Mesothelial cell of epicardium (in vitro differentiated cells): ENCODE data around the gene NR3C1. TPM values are rescaled to one million over a fixed set of nuclear protein-coding genes. Genes with fewer than 3 reads are reported as not detected.

Experiments
- DNase-seq, 2 experiments: peaks; one replicate each; pipeline ENCODE4 v3.0.0; 2021; ENCODE audit warnings: low spot score in 2 of 2; ENCODE audit not compliant: unreplicated experiment in 2 of 2
- H3K27ac Mint-ChIP-seq: 2 replicates; pipeline ENCODE4 v1.8.0; 2021; ENCODE audit warnings: mixed read lengths
- H3K27me3 Mint-ChIP-seq: 2 replicates; pipeline ENCODE4 v1.8.0; 2021; ENCODE audit warnings: low read depth, mixed read lengths
- H3K36me3 Mint-ChIP-seq: 2 replicates; pipeline ENCODE4 v1.8.0; 2021; ENCODE audit warnings: mixed read lengths
- H3K4me1 Mint-ChIP-seq: 2 replicates; pipeline ENCODE4 v1.8.0; 2021; ENCODE audit warnings: mixed read lengths
- H3K4me3 Mint-ChIP-seq: 2 replicates; pipeline ENCODE4 v1.8.0; 2021; ENCODE audit warnings: mild to moderate bottlenecking, moderate library complexity, mixed read lengths
- H3K9me3 Mint-ChIP-seq: 2 replicates; pipeline ENCODE4 v1.8.0; 2021; ENCODE audit warnings: mixed read lengths
- CTCF ChIP-seq: fragments of 200-600 bp; sonication (generic); IDR thresholded peaks from one replicate; pipeline ENCODE4 v1.5.0; 2021; ENCODE audit warnings: antibody characterized with exemption; ENCODE audit not compliant: unreplicated experiment
- total RNA-seq: library from RNA; stranded (reverse); gene quantifications from 3 replicates; pipeline ENCODE4 v1.2.1, GENCODE V29; 2021

Gene NR3C1
- total RNA-seq, 1 donor from 2014 or later: 29.2 TPM

DNA sequence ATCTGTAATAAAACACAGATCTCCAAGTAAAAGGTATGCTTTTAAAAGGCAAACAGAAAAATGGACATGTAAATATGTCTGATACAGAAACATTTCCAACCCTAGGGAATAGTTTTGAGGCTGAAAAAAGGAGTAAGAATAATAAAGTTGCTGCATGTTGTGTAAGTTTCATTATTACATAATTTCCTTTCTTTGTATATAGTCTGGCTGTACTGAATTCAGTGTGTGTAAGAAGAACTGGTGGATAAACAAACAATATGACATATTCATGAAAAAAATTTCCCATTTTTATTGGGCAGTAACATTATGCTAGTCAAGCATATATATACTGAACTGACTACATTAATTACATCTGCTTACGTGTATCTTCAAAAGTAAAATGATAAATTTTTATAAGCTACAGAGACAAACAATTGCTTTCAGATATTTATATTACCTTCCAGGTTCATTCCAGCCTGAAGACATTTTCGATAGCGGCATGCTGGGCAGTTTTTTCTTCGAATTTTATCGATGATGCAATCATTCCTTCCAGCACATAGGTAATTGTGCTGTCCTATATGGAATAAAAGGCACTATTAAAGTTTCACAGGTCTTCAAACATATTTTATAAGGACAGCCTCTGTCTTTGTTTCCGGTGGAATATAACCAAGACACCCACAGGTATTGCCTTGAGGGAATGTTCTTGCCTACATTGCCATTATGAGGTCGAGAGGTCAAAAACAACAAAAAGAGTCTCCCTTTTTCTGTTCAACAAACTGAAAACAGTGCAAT, 93.6 kb downstream of the NR3C1 start:
- Mint-ChIP-seq H3K27ac (peak overlapping the region; percentile 39), H3K4me3 (no peak overlapping the region), H3K9me3 (peaks cover 7% of the 10 kb centered on the region), H3K36me3 (peaks cover 46% of the 10 kb centered on the region), H3K27me3 (no peaks in the 10 kb centered on the region), H3K4me1 (no peaks in the 10 kb centered on the region)
- no peak for TF ChIP-seq CTCF
- no peak for DNase-seq

GRCh38 chr5:143308731-143309130, 94.8 kb downstream of the NR3C1 start:
- H3K36me3 Mint-ChIP-seq: peaks cover 54% of the 10 kb centered on the region
- H3K9me3 Mint-ChIP-seq: peaks cover 9% of the 10 kb centered on the region
- H3K4me1 Mint-ChIP-seq: no peaks in the 10 kb centered on the region
- no peak for DNase-seq
- H3K27me3 Mint-ChIP-seq: no peaks in the 10 kb centered on the region
- no peak overlapping the region for H3K4me3 Mint-ChIP-seq
- TF ChIP-seq CTCF: no peak
- no peak overlapping the region for H3K27ac Mint-ChIP-seq

DNA sequence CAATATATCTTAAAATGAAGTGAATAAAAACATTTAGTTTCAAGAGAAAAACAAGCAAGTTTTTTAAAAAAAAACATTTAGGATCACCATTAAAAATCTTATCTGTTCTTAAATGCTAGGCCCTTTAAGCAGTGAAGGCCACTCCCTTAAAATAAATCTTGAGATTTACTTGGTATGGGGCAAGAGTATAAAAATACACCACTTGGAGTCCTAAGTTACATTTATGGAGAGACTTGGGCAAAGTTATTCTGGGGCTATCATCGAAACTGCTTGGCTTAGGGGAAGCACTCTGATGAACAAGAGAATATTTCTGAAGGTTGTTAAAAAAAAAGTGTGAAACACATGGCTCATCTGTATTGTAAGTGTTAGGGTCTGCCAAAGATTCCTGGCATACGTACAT, 97.4 kb downstream of the NR3C1 start:
- TF ChIP-seq CTCF: no peak
- no peaks in the 10 kb centered on the region for H3K27me3 Mint-ChIP-seq
- H3K9me3 Mint-ChIP-seq: peaks cover 9% of the 10 kb centered on the region
- no peaks in the 10 kb centered on the region for H3K4me1 Mint-ChIP-seq
- H3K36me3 Mint-ChIP-seq: peaks cover 51% of the 10 kb centered on the region
- no peak for DNase-seq
- no peak overlapping the region for H3K27ac Mint-ChIP-seq
- no peak overlapping the region for H3K4me3 Mint-ChIP-seq

- Mint-ChIP-seq H3K9me3 (peaks cover 9% of the 10 kb centered on the region), H3K4me1 (no peaks in the 10 kb centered on the region), H3K27me3 (no peaks in the 10 kb centered on the region), H3K4me3 (no peak overlapping the region), H3K36me3 (peaks cover 47% of the 10 kb centered on the region), H3K27ac (no peak overlapping the region)
- TF ChIP-seq CTCF: no peak
- DNase-seq: no peak
Observed at GRCh38 chr5:143304836-143305475, 98.5 kb downstream of the NR3C1 start.

- Mint-ChIP-seq H3K36me3 (peaks cover 32% of the 10 kb centered on the region), H3K27ac (no peak overlapping the region), H3K27me3 (no peaks in the 10 kb centered on the region), H3K4me3 (no peak overlapping the region), H3K9me3 (peaks cover 9% of the 10 kb centered on the region), H3K4me1 (no peaks in the 10 kb centered on the region)
- DNase-seq: no peak
- TF ChIP-seq CTCF: no peak
Observed at GRCh38 chr5:143302341-143303045, 101.0 kb downstream of the NR3C1 start.
